ENCODE data around the gene PTH1R. TPM values are rescaled to one million over a fixed set of nuclear protein-coding genes. Genes with fewer than 3 reads are reported as not detected.

The PTH1R gene
- total RNA-seq, 1 experiment from 2014 or later, result not detected

DNA sequence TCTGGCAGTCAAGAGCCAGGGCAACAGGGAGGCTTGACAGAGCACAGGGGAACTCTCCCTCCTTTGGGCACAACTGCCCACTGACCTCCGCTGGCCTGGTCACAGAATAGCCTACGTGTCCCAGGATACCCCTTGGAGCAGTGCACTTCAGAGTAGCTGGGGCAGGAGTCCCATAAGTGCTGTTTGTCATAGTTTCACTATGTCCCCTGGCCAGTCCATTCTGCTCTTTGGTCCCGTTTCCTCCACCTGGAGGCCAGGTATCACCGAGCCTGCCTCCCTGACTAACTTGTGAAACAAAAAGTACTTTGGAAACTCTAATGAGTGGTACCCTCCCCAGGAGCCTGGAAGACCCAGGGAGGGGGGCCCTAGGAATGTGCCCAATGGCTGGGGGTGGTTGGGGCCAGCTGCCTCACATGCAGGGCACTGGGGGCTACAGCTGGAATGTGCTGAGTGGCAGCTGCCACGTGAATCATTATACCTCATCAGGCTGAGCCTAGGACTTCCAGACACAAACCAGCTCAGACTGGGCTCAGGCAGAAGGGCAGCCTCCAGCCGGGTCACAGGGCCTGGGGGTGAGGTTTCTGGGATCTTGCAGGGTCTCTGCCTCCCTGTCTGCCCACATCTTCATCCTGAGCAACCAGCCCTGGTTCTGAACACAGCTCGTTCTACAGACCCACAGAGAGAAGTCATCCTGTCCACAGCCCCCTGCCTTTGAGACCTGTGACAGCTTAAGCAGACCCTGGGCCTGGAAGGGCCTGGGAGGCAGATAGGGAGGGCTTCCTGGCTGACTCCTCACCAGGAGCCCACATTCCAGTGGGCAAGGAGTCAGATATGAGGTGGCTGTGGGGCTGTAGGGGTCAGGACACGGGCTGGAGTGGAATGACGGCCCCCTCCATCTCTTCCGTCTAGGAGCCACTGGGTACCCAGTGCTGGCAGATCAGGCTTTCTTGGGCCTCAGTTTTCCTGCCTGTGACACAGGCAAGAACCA is 914 bp upstream of the PTH1R start:
- POLR2A ChIA-PET, result no interaction called here

DNA sequence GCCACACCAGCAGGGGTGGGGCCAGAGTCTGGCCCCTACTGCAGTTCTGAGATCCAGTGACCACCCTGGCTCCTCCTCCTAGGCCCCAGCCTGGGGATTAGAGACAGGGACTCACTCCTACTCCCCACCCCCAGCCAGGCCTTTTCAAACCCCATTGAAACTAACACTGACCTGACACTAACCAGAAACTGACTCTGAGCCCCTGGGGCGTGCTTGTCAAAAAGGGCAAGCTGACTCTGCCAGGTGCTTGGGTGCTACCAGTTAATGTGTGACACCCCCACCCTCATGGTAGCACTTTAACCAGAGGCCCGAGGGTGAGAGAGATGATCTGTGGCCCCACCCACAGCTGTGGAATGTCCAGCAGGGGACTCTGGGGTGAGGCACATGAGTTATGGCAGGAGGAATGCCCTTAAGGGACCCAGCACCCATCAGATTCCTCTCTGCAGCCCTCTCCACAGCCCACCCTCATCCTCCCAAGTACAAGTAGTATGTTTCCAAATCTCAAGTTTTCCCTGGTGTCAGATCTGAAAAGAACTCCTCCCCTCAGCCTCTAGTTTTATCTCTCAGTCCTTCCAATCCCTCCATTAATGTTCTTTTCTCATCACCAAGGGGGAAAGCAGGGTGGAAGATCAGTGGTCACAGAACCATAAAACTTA is 1.4 kb downstream of the PTH1R start:
- in situ Hi-C loops (cut with HindIII; ENCODE audit: low pct_unique_long_range_greater_than_20kb, low sequenced_read_pairs), result no loop called here
- ATAC-seq (no peak), DNase-seq (ENCODE audit: low read depth, low spot score) (no peak)
- H3K4me1 ChIP-seq (ENCODE audit: control insufficient read depth, insufficient read depth, low read length), result no peaks in the 10 kb centered on the region
- TF ChIP-seq TCF7L2 (IDR thresholded peaks at IDR 0.05; ENCODE audit: low read depth, low read length) (no peak), POLR2AphosphoS5 (IDR thresholded peaks at IDR 0.05; ENCODE audit: low read depth, low read length) (no peak), REST (IDR thresholded peaks at IDR 0.05; ENCODE audit: insufficient read depth in 1 of 2, low read depth in 2 of 2, low read length in 1 of 2) (no peak), SIN3A (IDR thresholded peaks at IDR 0.05; ENCODE audit: borderline replicate concordance, insufficient read depth, low read depth, low read length) (no peak)
- TF ChIP-seq, protein P1, sequence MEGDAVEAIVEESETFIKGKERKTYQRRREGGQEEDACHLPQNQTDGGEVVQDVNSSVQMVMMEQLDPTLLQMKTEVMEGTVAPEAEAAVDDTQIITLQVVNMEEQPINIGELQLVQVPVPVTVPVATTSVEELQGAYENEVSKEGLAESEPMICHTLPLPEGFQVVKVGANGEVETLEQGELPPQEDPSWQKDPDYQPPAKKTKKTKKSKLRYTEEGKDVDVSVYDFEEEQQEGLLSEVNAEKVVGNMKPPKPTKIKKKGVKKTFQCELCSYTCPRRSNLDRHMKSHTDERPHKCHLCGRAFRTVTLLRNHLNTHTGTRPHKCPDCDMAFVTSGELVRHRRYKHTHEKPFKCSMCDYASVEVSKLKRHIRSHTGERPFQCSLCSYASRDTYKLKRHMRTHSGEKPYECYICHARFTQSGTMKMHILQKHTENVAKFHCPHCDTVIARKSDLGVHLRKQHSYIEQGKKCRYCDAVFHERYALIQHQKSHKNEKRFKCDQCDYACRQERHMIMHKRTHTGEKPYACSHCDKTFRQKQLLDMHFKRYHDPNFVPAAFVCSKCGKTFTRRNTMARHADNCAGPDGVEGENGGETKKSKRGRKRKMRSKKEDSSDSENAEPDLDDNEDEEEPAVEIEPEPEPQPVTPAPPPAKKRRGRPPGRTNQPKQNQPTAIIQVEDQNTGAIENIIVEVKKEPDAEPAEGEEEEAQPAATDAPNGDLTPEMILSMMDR (IDR thresholded peaks at IDR 0.05), result no peak
- no peak overlapping the region for H3K27ac ChIP-seq (ENCODE audit: low read length)
- ChIA-PET CTCF (no interaction called here), POLR2A (no interaction called here)
- intact Hi-C loops (cut with micrococcal nuclease; ENCODE audit: unreplicated experiment), result no loop called here
- H3K27me3 ChIP-seq (ENCODE audit: control insufficient read depth, insufficient read depth, low read length), result no peaks in the 10 kb centered on the region
- no peak overlapping the region for H3K4me3 ChIP-seq (ENCODE audit: low read depth in 2 of 2, low read length in 2 of 2)
- no peaks in the 10 kb centered on the region for H3K9me3 ChIP-seq (ENCODE audit: control insufficient read depth, insufficient read depth, low read depth, low read length)
- no TSS peak for BruUV-seq (replicated peaks)
- no peaks in the 10 kb centered on the region for H3K36me3 ChIP-seq (ENCODE audit: control insufficient read depth, insufficient read depth, low read length)

More for the DNA sequence above, 914 bp upstream of the PTH1R start:
- TF ChIP-seq, protein P1 (IDR thresholded peaks at IDR 0.05), result no peak
- no peak for TF ChIP-seq REST (IDR thresholded peaks at IDR 0.05; ENCODE audit: insufficient read depth in 1 of 2, low read depth in 2 of 2, low read length in 1 of 2)
- TF ChIP-seq POLR2AphosphoS5 (IDR thresholded peaks at IDR 0.05; ENCODE audit: low read depth, low read length), result no peak
- no peak for TF ChIP-seq SIN3A (IDR thresholded peaks at IDR 0.05; ENCODE audit: borderline replicate concordance, insufficient read depth, low read depth, low read length)
- no peak for TF ChIP-seq TCF7L2 (IDR thresholded peaks at IDR 0.05; ENCODE audit: low read depth, low read length)
- in situ Hi-C loops (cut with HindIII; ENCODE audit: low pct_unique_long_range_greater_than_20kb, low sequenced_read_pairs) (no loop called here), intact Hi-C loops (cut with micrococcal nuclease; ENCODE audit: unreplicated experiment) (no loop called here)
- no peaks in the 10 kb centered on the region for H3K36me3 ChIP-seq (ENCODE audit: control insufficient read depth, insufficient read depth, low read length)
- no peaks in the 10 kb centered on the region for H3K9me3 ChIP-seq (ENCODE audit: control insufficient read depth, insufficient read depth, low read depth, low read length)
- BruUV-seq (replicated peaks), result no TSS peak
- H3K4me3 ChIP-seq (ENCODE audit: low read depth in 2 of 2, low read length in 2 of 2), result no peak overlapping the region
- CTCF ChIA-PET, result no interaction called here
- DNase-seq (ENCODE audit: low read depth, low spot score) (no peak), ATAC-seq (no peak)
- no peaks in the 10 kb centered on the region for H3K27me3 ChIP-seq (ENCODE audit: control insufficient read depth, insufficient read depth, low read length)
- no peak overlapping the region for H3K27ac ChIP-seq (ENCODE audit: low read length)
- H3K4me1 ChIP-seq (ENCODE audit: control insufficient read depth, insufficient read depth, low read length), result no peaks in the 10 kb centered on the region

Data from Panc1 (cell line).